HuH-7 (cell line): ENCODE results near the gene NGEF.

Source experiments
- DNase-seq: peaks from one replicate; pipeline ENCODE4 v3.0.0; 2011; ENCODE audit warnings: low spot score

NGEF gene

DNA sequence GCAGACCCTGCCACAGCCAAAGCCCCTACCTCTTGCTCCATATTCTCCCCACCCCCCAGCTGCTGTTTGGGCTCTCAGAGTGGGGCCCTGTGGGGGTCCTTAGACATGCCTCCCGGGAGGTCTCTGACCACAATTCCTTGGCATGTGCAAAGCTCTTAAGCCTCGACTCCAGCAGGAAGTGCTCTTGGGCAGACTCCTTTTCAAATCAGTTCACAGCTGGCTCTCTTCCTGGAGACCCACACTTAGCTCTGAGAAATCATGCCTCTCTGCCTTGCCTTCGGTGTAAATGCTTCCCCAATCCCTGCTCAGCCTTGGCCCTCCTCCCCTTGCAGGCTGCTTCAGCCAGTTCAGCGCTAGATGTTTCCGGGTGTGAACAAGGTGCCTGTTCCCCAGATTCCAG is 46.9 kb downstream of the NGEF start:
- no peak for DNase-seq

DNA sequence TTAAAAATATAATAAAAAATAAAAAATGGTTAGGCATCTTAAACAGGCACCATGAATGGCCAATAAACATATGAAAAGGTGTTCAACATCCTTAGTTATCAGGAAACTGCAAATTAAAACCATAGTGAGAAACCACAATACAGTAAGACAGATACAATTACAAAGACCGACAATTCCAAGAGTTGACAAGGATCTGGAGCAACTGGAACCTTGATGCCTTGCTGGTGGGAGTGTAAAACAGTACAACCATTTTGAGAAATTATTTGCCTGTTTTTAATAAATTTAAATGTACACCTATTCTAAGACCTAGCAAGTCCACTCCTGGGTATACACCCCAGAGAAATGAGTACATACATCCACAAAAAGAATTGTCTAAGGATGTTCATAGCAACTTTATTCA is 49.1 kb downstream of the NGEF start:
- no peak for DNase-seq

DNA sequence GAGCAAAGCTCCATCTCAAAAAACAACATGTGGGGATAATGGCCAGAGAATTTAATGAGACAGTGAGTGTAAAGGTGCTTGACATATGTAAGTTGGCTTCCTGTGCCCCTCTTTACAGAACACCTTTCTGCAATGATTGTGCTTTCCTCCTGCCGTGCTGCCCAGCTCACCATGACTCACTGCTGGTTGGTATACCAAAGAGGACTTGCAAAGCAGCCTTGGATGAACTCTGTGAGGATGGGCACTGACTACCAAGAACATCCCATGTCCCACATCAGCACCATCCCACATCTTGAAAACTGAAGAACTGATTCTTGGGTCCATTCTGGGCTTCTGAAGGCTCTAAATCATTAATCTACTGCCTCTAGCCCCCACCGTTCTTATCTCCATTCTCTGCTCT is 52.2 kb downstream of the NGEF start:
- no peak for DNase-seq

DNA sequence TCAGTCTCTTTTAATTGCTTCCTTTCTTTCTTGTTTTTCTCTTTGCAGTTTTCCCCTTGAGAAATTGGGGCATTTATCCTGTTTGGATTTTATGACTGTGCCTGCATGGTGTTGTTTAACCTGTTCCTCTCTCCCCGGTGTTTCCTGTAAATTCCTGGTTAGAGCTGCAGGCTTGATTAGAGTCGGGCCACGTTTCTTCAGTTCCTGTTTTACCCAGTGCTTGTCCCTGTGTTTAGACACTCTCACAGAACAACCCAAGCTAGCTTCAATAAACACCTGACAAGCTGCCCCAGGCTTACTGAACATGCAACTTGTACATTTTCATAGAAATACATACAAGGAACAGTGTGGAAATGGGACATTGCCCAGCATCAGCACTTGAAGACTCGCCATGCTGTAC is 53.9 kb downstream of the NGEF start:
- no peak for DNase-seq

DNA sequence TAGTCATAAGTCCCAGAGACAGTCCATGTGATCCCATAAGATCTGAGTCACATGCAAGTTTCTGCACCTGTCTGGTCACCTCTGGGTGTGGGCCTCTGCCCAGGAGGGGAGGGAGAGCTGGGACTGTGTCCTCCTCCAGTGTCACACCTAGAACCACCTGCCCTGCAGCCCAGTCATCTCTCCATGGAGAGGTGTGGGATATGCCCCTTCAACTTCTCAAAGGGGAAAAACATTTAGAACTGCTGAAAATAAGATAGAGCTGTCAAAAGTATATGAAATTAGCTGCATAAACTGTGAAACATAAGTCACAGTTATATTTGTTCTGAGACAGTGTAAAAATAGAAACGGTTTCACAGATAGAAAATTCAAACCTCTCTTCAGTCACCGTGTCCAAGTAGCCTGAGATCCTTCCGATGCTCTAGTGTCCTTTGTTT is 55.4 kb downstream of the NGEF start:
- DNase-seq: no peak

DNA sequence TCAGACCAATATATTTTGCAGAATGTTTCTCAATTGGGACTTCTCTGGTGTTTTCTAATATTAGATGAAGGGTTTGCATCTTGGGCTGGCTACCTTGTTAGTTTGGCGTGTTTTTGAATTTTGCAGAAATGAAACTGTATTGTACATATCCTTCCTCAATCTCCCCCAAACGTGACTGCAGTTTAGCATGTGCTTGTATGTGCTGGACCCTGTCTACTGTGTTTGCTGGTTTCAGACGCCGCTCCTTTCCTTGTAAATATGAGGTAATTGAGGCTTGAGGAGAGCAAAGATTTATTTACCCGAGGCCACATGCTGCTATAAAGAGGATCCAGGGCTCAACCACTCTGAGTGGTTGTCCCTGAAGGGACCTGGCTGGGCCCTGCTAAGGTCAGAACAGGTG is 57.2 kb downstream of the NGEF start:
- no peak for DNase-seq

DNA sequence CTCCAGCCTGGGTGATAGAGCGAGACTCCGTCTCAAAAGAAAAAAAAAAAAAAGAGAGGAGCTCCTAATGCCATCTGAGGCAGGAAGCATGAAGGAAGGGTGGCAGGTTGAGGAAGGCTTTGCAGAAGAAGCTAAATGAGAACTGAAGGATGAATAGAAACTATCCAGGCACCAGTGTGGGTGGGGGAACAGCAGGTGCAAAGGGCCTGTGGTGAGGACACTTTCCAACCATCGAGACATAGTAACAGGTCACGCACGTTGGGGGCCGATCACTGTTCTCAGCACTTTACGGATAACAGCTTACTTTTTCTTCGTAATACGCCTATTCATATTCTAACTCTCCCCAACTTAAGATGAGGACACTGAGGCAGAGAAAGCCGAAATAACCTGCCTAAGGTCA is 58.4 kb downstream of the NGEF start:
- DNase-seq: no peak

DNA sequence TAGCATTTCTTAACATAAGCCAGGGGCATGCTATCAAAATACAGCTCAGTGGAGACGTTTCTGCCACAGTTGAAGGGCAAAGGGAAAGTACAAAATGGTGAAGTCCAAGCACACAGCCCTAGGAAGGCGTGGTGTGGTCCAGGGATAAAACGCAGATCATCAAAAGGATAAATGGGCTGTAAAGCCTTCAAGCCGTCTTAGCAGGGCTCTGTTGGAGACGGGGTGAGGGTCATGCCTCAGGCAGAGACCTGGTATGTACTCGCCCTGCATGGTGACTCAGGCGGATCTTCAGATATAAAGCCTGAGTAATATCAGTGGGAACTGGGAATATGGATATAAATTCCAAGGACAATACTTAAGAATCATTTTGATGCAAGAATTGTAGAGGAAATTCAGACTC is 61.2 kb downstream of the NGEF start:
- DNase-seq: no peak

DNA sequence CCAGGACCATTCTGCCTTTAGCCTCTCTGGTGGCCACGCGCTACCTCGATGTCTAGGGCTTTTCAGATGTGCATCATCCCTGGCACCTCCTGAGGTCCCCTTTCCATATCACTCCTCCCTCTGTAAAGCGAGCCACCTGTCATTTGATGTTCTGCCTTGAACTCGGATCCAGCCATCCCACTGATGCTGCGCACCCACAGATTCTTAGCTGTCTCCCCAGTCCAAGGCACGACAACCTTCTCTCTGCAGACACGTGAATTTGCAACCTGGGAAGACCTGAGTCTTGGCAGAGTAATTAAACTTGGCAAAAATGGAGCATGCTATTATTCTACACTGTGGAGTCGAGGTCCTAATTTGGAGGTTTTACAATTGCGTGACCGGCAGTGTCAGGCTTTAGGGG is 61.9 kb downstream of the NGEF start:
- DNase-seq: no peak

DNA sequence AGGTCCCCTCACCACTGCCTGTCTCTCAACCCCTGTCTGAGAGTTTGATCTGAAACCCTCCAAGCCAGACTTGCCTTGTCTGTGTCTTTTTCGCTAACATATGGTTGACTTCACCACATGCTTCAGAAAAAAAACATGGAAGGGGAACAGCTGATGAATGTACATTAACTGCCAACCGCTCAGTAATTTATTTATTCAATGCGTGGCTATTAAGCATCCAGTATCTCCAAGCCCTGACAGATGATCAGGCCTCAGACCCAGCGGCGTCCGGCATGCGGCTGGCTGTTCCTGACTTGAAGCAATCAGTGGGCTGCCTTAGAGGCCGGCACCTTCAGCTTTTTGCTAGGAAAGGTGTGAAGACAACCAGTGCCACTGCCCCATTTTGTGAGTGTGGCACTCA is 62.3 kb downstream of the NGEF start:
- DNase-seq: no peak

DNA sequence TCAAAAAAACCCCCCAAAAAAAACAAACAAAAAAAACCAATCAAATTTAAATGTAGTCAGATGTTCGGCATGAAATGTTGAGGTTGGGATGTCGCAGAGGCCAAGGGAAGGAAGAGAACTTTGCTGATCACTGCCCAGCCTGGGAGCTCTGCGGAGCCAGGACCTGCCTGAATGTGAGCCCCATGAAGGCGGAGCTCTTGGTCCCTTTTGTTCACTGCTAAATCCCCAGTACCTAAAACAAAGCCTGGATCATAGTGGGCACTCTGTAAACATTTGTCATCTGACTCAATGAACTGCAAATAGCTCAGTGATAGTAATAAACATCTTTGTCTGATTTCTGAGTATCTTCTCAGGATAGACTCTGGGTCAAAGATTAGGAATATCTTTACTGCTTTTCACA is 64.0 kb downstream of the NGEF start:
- DNase-seq: no peak

DNA sequence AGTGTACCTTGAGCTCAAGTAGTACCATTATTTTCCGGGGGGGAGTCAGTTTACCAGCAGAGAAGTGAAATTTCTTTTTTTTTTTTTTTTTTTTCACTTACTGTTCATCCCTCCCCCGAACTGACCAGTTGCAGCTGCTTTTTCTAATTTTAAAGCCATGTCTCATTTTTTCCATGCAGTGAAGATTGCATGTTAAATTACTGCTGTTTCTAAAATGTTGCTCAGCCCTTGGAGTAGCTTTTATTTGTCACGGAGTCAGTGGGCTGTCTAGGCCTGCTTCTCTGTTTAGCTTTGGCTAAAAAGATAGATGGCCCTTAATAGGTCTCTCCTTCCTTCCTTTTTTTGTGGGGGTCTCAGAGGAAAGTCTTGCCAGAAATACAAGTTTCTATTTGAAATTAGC is 70.2 kb downstream of the NGEF start:
- DNase-seq: no peak

DNA sequence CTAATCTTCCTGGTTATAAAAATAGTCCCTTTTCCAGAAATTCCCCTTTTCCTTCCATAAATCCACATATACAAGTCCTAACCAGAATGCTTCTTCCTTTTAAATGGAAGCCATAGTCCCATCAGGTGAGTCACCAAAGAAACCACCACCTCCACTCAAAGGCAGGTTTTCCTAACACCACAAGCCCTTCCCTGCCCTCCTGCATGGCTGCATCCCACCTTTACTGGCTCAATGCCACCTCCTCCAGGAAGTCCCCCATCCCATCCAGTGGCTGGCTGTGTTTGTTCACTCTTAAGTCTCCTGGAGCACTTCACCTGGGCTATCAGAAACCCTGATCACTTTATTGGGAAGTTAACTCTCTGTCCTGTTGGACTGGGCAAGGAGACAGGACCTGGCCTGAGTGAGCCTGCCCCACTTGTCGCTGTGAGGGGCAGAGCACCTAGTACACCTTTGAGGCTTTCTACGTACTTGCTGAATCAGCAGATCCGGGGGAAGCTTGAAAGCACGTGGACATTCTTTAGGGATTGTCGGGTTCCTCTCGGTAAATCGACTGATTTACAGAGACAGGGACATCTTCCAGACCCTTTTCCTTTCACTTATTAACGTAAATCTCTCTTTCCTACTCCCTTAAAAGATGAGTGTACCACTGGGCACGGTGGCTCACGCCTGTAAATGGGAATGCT is 71.0 kb downstream of the NGEF start:
- no peak for DNase-seq

DNA sequence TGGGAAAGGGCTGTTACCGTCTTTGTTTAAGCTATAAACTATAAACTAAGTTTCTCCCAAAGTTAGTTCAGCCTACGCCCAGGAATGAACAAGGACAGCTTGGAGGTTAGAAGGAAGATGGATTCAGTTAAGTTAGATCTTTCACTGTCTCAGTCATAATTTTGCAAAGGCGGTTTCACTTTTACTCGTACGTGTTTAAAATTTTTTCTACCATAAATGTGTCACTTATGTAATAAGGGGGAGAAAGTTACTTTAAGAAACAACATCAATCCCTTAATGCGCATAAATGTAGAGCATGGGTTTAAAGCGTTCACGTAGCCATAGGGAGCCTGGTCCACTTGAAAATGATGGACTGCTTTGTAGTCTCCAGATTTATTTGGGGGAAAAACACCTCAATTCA is 71.7 kb downstream of the NGEF start:
- DNase-seq: no peak

DNA sequence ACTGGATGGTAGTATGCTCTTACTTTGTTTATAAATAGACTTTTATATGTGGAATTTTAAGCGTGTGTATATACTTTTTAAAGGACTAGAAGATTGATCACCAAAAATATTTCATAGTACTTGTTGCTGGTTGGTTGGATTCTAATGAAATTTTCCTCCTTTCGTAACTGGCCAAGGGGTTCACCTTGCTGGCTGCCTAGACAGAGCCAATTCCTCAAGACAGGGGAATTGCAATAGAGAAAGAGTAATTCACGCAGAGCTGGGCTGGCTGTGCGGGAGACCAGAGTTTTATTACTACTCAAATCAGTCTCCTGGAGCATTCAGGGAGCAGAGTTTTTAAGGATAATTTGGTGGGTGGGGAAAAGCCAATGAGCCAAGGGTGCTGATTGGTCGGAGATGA is 72.3 kb downstream of the NGEF start:
- no peak for DNase-seq

DNA sequence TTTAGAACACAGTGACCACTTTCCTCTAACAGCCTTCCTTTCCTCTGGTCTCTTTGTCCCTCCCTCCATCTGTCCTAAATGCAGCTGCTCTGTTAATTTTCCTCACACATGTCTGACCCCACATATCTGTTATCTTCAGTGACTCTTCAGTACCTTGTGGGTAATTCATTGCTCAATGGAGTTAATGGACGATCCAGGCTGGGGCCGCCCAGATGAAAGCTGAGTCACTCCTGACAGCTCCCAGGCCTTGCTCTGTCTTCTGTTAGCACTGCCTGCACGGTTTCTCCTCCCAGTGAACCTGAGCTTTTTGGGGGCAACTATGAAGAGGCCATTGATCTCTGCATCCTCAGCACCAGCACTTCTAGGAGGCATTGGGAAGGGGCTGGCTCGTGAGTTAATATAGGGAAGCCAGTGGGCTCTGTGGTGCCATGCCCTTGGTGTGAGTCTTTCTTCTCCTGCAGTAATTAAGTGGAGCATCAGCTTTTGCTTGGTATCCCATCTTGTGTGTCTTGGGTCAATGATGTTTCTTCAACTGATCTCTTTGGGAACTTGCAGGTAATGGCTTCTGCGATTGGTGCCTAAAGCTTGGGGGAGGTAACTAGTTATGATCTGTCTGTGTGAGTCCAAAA is 75.7 kb downstream of the NGEF start:
- peak; percentile 53 for DNase-seq

DNA sequence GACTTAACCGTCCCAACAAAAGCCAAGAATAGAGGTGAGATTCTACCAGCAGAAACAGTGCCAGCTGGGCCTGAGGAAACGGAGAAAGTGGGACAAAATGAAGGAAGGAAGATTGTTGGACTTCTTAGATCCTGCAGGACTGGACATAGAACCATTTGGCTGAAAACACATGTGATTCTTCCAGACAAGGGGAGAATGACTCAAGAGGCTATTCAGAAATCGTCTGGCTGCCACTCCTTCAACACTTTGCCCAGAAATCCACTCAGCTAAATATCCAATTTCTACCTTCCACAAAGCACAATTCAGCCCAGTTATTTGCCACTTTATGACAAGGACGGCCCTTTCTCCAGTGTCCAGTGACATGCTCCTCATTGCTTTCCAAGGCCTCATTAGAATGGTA is 81.4 kb downstream of the NGEF start:
- DNase-seq: no peak

DNA sequence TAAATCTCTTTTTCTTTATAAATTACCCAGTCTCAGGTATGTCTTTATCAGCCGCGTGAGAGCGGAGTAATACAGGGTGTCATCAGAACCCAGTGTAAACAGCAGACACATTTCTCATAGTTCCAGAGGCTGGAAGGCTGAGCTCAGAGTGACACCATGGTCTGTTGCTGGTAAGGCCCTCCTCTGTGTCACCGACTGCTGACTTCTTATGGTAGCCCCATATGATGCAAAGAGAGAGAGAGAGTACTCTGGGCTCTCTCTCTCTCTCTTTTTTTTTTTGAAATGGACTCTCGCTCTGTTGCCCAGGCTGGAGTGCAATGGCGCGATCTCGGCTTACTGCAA is 83.0 kb downstream of the NGEF start:
- no peak for DNase-seq

DNA sequence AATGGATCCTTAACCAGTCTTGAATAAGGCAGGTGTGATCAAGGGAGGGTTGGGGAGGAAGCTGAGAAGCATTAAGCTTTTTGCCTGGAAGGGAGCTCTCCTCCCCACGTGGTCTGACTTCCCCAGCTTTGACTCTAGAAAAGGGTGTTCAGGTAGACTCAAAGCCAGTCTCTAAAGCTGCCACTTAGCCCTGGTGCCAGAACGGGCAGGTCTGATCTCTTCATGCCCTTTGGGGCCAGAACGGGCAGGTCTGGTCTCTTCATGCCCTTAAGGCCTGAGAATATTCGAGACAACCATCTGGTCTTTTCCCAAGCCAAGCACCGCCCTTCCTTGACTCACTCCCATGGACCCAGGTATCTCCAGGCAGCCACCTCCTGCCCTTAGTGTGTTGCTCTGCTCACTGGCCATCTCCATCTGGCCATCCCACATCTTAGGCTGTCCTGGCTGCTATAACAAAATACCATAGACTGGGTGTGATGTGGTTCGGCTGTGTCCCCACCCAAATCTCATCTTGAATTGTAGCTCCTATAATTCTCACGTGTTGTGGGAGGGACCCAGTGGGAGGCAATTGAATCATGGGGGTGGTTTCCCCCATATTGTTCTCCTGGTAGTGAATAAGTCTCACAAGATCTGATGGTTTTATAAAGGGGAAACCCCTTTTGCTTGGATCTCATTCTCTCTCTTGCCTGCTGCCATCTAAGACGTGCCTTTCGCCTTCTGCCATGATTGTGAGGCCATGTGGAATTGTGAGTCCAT is 83.6 kb downstream of the NGEF start:
- DNase-seq: no peak

DNA sequence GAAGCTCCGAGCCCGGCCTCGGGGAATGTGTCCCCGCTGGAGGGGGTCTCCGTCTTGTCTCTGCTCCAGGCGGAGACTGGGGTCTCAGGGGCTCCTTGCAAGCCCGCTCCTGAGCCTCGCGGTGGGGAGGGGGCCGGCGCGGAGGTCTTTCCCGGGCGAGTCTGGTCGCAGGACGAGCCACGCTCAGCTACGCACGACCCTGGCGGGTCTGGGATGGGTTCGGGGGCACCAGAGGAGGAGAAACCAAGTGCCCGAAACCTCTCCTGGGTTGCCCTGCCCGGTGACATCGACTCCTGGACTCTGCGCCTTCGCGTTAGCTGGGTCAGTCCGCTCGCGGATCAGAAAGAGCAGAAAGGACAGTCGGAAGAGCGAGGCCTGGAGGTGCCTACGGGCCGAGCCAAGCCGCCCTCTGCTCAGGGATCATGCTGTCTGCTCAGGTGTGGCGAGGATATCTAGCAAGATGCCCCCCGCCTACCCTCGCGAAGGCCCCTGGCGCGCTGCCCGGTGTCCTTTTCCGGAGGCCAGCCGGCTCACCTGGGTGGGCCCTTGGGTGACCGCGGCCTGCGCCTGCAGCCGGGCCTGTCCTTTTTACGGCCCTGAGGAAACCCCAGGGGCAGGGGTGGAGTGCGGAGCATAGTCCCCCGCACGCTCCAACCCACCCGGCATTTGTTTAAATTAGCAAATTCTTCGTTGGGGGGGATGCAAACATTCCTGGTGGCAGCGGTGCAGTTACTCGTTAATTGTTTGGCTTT is 84.3 kb downstream of the NGEF start:
- no peak for DNase-seq

DNA sequence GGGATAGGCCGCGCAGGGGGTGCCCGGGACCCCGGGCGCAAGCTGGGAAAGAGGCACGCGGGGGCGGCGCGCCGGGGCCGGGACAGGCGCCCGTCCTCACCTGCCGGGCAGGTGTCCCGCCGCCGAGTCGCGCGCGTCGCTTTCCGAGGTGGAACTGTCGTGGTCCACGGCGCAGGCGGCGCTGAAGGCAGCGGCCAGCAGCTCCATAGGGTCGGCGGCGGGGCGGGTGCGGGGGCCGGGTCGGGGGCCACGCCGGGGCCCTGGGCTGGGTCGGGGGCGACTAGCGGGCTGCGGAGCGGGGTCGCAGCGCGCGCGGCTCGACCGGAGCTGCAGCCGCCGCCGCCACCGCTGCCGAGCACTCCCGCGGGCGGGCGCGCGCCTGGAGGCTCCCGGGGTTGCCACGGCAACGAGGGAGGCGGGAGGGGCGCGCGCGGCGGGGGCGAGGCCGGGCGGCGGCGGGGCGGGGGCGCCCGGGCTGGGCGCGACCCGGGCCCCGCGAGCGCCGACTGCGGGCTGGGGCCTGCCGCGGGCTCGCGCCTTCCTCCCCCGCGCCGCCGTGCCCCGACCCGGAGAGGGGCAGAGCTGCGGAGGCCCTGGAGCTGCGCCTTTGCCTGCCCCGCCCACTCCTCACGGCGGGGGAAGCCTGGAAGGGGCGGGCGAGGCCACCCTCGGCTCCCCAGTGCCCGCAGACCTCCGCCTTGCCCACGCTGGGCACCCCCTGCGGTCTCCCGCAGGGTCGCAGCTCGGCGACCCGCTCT is 85.1 kb downstream of the NGEF start:
- DNase-seq: no peak
